Right lobe of liver (tissue), 4 donors: Measurements from ENCODE around the gene DOCK7.
"Not testable (repeated sequence)": the region's sequence is repeated elsewhere in the genome, so short reads cannot be mapped to it uniquely, and the experiment has no call there.

ENCODE experiments used
- CTCF ChIP-seq, 4 donors: fragments of 200-600 bp in 3 of 4; fragments of 450-650 bp in 1 of 4; IDR thresholded peaks; one replicate each; pipeline versions ENCODE4 v1.5.1 to v1.8.0; 2016 to 2022; ENCODE audit warnings: antibody characterized with exemption in 4 of 4, mild to moderate bottlenecking in 2 of 4
- POLR2A ChIP-seq: fragments of 450-650 bp; IDR thresholded peaks from one replicate; pipeline ENCODE4 v1.6.1; 2017; ENCODE audit warnings: antibody characterized with exemption, mild to moderate bottlenecking
- donor health status: DM: no; HTN: no; CAD: no.
- donor health status: DM: no; HTN: no; CAD: no.
- donor health status: DM: no; HTN: yes; CAD: no.

GRCh38 chr1:62677822-62678221 lies 10.4 kb downstream of the DOCK7 start:
- not testable (repeated sequence) for TF ChIP-seq CTCF (IDR thresholded peaks at IDR 0.05); POLR2A
